IMR-90 (cell line): ENCODE results near the gene SLC26A5. TPM values are rescaled to one million over a fixed set of nuclear protein-coding genes. Genes with fewer than 3 reads are reported as not detected.

Source experiments
- ATAC-seq: fragments of 200-7000 bp; cut with Tn5 transposase; 2 replicates; pipeline ENCODE4 v1.9.1; 2020; ENCODE audit warnings: low read depth, mild to moderate bottlenecking, moderate library complexity
- BruUV-seq: library from RNA; stranded (reverse); fragments of 400-500 nt; replicated peaks from 2 replicates; lab custom pipeline; 2021; lab: Mats Ljungman, UMichigan
- CTCF ChIA-PET: fragments of 300-600 bp; formaldehyde crosslinking; extraction: SDS; loops from one replicate; lab custom pipeline; 2021; ENCODE audit warnings: antibody characterized with exemption; lab: Yijun Ruan, JAX
- POLR2A ChIA-PET: fragments of 300-600 bp; sonication (Branson Sonifier 250); formaldehyde crosslinking; loops from one replicate; lab custom pipeline; 2022; ENCODE audit warnings: antibody characterized with exemption; ENCODE audit not compliant: unreplicated experiment; lab: Charles Lee
- DNase-seq: peaks from one replicate; pipeline ENCODE4 v3.0.0; 2013
- H2AFZ ChIP-seq: replicated peaks from 2 replicates; pipeline ENCODE3; 2013; ENCODE audit warnings: low read length, mild to moderate bottlenecking; ENCODE audit not compliant: poor library complexity
- H2AK5ac ChIP-seq: 2 replicates; pipeline ENCODE4 v1.6.1; 2013; ENCODE audit warnings: low read depth, low read length, inconsistent platforms
- H2AK9ac ChIP-seq: replicated peaks from 2 replicates; pipeline ENCODE3; 2013; ENCODE audit warnings: mild to moderate bottlenecking, low read depth, low read length, moderate library complexity; ENCODE audit not compliant: poor library complexity
- H2BK120ac ChIP-seq: 2 replicates; pipeline ENCODE4 v1.6.1; 2013; ENCODE audit warnings: low read depth, low read length, inconsistent platforms
- H2BK15ac ChIP-seq: 3 replicates; pipeline ENCODE4 v1.6.1; 2013; ENCODE audit warnings: low read depth, low read length, inconsistent platforms
- H2BK20ac ChIP-seq: 2 replicates; pipeline ENCODE4 v1.6.1; 2013; ENCODE audit warnings: low read depth, mild to moderate bottlenecking, inconsistent platforms, low read length, moderate library complexity
- H2BK5ac ChIP-seq: 2 replicates; pipeline ENCODE4 v1.6.1; 2013; ENCODE audit warnings: mild to moderate bottlenecking, low read depth, low read length, inconsistent platforms; ENCODE audit not compliant: poor library complexity, severe bottlenecking
- H3K14ac ChIP-seq: replicated peaks from 2 replicates; pipeline ENCODE4 v1.6.1; 2013; ENCODE audit warnings: low read depth, low read length, inconsistent platforms
- H3K18ac ChIP-seq: 2 replicates; pipeline ENCODE4 v1.6.1; 2013; ENCODE audit warnings: low read depth, low read length, control low read depth
- H3K23ac ChIP-seq: 2 replicates; pipeline ENCODE4 v1.6.1; 2013; ENCODE audit warnings: low read depth, low read length, inconsistent platforms
- H3K27ac ChIP-seq: 2 replicates; pipeline ENCODE4 v1.5.1; 2013; ENCODE audit warnings: mild to moderate bottlenecking, control low read depth, low read length; ENCODE audit not compliant: insufficient read depth
- H3K27me3 ChIP-seq: 2 replicates; pipeline ENCODE4 v1.6.1; 2013; ENCODE audit warnings: low read length; ENCODE audit not compliant: control insufficient read depth, insufficient read depth
- H3K36me3 ChIP-seq: 2 replicates; pipeline ENCODE4 v1.6.1; 2013; ENCODE audit warnings: low read length, mixed read lengths; ENCODE audit not compliant: control insufficient read depth, insufficient read depth
- H3K4ac ChIP-seq: 2 replicates; pipeline ENCODE4 v1.6.1; 2013; ENCODE audit warnings: low read depth, low read length, inconsistent platforms
- H3K4me1 ChIP-seq: 2 replicates; pipeline ENCODE4 v1.6.1; 2013; ENCODE audit warnings: low read length, mixed read lengths; ENCODE audit not compliant: control insufficient read depth, insufficient read depth
- H3K4me2 ChIP-seq: 2 replicates; pipeline ENCODE4 v1.6.1; 2013; ENCODE audit warnings: low read depth, mild to moderate bottlenecking, control low read depth, low read length, moderate library complexity
- H3K4me3 ChIP-seq: 2 replicates; pipeline ENCODE4 v1.5.1; 2013; ENCODE audit warnings: low read depth, mild to moderate bottlenecking, control low read depth, low read length, moderate library complexity; ENCODE audit not compliant: insufficient read depth
- H3K56ac ChIP-seq: 2 replicates; pipeline ENCODE4 v1.6.1; 2013; ENCODE audit warnings: low read length, inconsistent platforms; ENCODE audit not compliant: insufficient read depth; ENCODE audit errors: extremely low read depth
- H3K79me1 ChIP-seq, 2 experiments: 2 replicates each; pipeline ENCODE4 v1.6.1; 2013; ENCODE audit warnings: low read length in 2 of 2, inconsistent platforms in 1 of 2, low read depth in 1 of 2
- H3K9ac ChIP-seq: 2 replicates; pipeline ENCODE4 v1.6.1; 2013; ENCODE audit warnings: low read depth, low read length, control low read depth
- H3K9me1 ChIP-seq: 2 replicates; pipeline ENCODE4 v1.6.1; 2013; ENCODE audit warnings: low read length, inconsistent platforms; ENCODE audit not compliant: insufficient read depth
- H3K9me3 ChIP-seq: 2 replicates; pipeline ENCODE4 v1.6.1; 2013; ENCODE audit warnings: low read length; ENCODE audit not compliant: control insufficient read depth, insufficient read depth
- H4K20me1 ChIP-seq: 2 replicates; pipeline ENCODE4 v1.6.1; 2013; ENCODE audit warnings: low read length, inconsistent platforms; ENCODE audit not compliant: insufficient read depth
- H4K5ac ChIP-seq: 2 replicates; pipeline ENCODE4 v1.6.1; 2013; ENCODE audit warnings: mild to moderate bottlenecking, low read depth, low read length, control low read depth
- H4K8ac ChIP-seq, 2 experiments: 2 replicates each; pipeline ENCODE4 v1.6.1; 2013; ENCODE audit warnings: low read depth in 2 of 2, low read length in 2 of 2, control low read depth in 1 of 2, inconsistent platforms in 1 of 2
- H4K91ac ChIP-seq: 2 replicates; pipeline ENCODE4 v1.6.1; 2013; ENCODE audit warnings: low read depth, low read length, inconsistent platforms; ENCODE audit not compliant: insufficient read depth
- MXI1 ChIP-seq: IDR thresholded peaks from 2 replicates; pipeline ENCODE4 v1.6.1; 2012; ENCODE audit warnings: low read depth, mild to moderate bottlenecking, low read length, moderate library complexity, borderline replicate concordance
- POLR2A ChIP-seq: IDR thresholded peaks from 2 replicates; pipeline ENCODE4 v1.6.1; 2012; ENCODE audit warnings: mild to moderate bottlenecking, low read depth, low read length
- WGBS, 2 experiments: methylation state at CpG; one replicate each; pipeline versions ENCODE4 v1.1.5 to v1.1.7; 2013; ENCODE audit warnings: missing lambda C conversion rate in 2 of 2; ENCODE audit not compliant: insufficient read length in 1 of 2; ENCODE audit errors: extremely low coverage in 2 of 2; 5-methylcytosine and 5-hydroxymethylcytosine counted together
- dilution Hi-C: fragments of 300-500 bp; cut with HindIII; formaldehyde crosslinking; loops from one replicate; pipeline ENCODE4 v1.14.3; 2018; ENCODE audit warnings: low sequenced_read_pairs; ENCODE audit not compliant: unreplicated experiment
- in situ Hi-C: fragments of 300-500 bp; cut with MboI; formaldehyde crosslinking; loops from 3 replicates; pipeline ENCODE4 v1.14.3; 2019; ENCODE audit warnings: low sequenced_read_pairs, inconsistent platforms, mixed read lengths
- intact Hi-C: fragments of 100-400 bp; cut with micrococcal nuclease; formaldehyde crosslinking; loops from 2 replicates; pipeline ENCODE4 v1.10.0; 2022
- polyA plus RNA-seq, 3 experiments: library from polyadenylated mRNA; depleted of rRNA; stranded (reverse); fragments of >200 nt; gene quantifications; 2 replicates each; pipeline ENCODE4 v1.2.3, GENCODE V29; 2012; ENCODE audit warnings: low replicate concordance in 1 of 3
- total RNA-seq: library from RNA; depleted of rRNA; stranded (reverse); fragments of >200 nt; gene quantifications from 2 replicates; pipeline ENCODE4 v1.2.3, GENCODE V29; 2012

The SLC26A5 gene
- total and polyA plus RNA-seq, 2 of the 4 experiments (the other 2 are of a cell fraction) = not detected

GRCh38 chr7:103469095-103469948 is 23.3 kb upstream of the SLC26A5 start:
- DNase-seq (no peak), ATAC-seq (no peak)
- POLR2A ChIA-PET = no interaction called here
- Histone ChIP-seq H3K4me3 (no peak overlapping the region), H4K91ac (no peak overlapping the region), H3K79me1 (no peaks in the 10 kb centered on the region), H3K9me1 (no peaks in the 10 kb centered on the region), H3K27ac (no peak overlapping the region), H4K8ac (no peak overlapping the region), H2AK5ac (no peak overlapping the region), H2BK15ac (no peak overlapping the region), H3K18ac (no peak overlapping the region), H4K20me1 (no peaks in the 10 kb centered on the region), H3K27me3 (no peaks in the 10 kb centered on the region; the same call in 1 of the 2 replicates), H3K14ac (no peak overlapping the region), H3K9ac (no peak overlapping the region), H3K56ac (no peak overlapping the region), H3K36me3 (no peaks in the 10 kb centered on the region), H2BK20ac (no peak overlapping the region), H3K23ac (no peak overlapping the region), H3K4me2 (no peak overlapping the region), H2BK120ac (no peak overlapping the region), H3K9me3 (no peaks in the 10 kb centered on the region), H4K5ac (no peak overlapping the region), H2AK9ac (no peak overlapping the region), H2AFZ (no peak overlapping the region), H3K4me1 (no peaks in the 10 kb centered on the region), H3K4ac (no peak overlapping the region), H2BK5ac (no peak overlapping the region)
- CTCF ChIA-PET = no interaction called here
- dilution Hi-C loops = no loop called here
- TF ChIP-seq POLR2A = no peak
- no peak for TF ChIP-seq MXI1
- intact Hi-C loops = no loop called here
- no TSS peak for BruUV-seq
- in situ Hi-C loops = no loop called here
- no CpG with 5 or more reads among the region's 4 CpGs for WGBS, 2 experiments
